ENCODE results near the gene RBM24.

DNA sequence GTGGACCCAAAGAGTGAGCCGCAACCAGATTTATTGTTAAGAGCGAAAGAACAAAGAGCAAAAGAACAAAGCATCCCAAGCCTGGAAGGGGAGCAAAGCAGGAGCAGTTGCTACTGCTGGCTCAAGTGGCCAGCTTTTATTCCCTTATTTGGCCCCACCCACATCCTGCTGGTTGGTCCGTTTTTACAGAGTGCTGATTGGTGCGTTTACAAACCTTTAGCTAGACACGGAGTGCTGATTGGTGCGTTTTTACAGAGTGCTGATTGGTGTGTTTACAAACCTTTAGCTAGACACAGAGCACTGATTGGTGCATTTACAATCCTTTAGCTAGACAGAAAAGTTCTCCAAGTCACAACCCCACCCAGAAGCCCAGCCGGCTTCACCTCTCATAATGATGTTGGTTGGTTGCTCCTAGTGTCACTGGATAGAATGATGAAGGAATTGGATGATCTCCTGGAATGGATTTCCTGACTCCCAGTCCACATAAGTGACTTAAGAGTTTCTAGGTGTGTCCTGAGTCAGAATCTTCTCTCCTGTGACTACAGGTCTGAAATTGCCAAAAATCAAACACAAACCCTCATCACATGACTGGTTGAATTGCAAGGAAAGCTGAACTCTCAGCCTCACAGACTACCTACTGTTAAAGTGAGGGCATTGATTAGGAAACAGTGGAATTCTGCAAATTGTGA lies 60.1 kb downstream of the RBM24 start:
- TF ChIP-seq CTCF (conservative IDR thresholded peaks at IDR 0.05; ENCODE audit: low read length) (no peak), EZH2phosphoT487 (IDR thresholded peaks at IDR 0.05; ENCODE audit: borderline replicate concordance, low read depth, low read length) (no peak)

Data from OCI-LY7 (cell line).